ENCODE measurements around the gene SIGLEC6. TPM values are rescaled to one million over a fixed set of nuclear protein-coding genes. Genes with fewer than 3 reads are reported as not detected.

The SIGLEC6 gene
- total RNA-seq, 4 donors from 2014 or later: 0.18 to 0.46 TPM; not detected in 2

DNA sequence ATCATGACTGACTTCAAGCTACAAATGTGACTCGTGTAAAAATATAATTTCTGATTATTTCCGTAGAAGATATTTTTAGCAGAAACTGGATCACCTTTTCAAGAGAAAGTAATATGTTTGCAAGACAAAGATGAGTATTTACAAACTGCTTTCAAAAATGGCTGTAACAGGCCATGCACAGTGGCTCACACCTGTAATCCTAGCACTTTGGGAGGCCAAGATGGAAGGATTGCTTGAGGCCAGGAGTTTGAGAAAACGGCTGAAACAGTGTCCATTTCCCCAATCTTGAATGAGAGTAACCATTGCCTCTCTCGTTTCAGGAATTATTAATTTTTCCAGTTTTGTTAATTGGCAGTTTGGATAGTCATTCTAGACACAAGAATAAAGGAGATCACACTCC, 36.1 kb upstream of the SIGLEC6 start:
- peaks cover 11 to 12% of the 10 kb centered on the region in 2 donors for H3K4me1 ChIP-seq
- no peaks in the 10 kb centered on the region for H3K36me3 ChIP-seq
- TF ChIP-seq, protein P1, sequence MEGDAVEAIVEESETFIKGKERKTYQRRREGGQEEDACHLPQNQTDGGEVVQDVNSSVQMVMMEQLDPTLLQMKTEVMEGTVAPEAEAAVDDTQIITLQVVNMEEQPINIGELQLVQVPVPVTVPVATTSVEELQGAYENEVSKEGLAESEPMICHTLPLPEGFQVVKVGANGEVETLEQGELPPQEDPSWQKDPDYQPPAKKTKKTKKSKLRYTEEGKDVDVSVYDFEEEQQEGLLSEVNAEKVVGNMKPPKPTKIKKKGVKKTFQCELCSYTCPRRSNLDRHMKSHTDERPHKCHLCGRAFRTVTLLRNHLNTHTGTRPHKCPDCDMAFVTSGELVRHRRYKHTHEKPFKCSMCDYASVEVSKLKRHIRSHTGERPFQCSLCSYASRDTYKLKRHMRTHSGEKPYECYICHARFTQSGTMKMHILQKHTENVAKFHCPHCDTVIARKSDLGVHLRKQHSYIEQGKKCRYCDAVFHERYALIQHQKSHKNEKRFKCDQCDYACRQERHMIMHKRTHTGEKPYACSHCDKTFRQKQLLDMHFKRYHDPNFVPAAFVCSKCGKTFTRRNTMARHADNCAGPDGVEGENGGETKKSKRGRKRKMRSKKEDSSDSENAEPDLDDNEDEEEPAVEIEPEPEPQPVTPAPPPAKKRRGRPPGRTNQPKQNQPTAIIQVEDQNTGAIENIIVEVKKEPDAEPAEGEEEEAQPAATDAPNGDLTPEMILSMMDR (IDR thresholded peaks at IDR 0.05 in 4 of 5, conservative IDR thresholded peaks at IDR 0.05 in 1 of 5): no peak
- TF ChIP-seq POLR2A (IDR thresholded peaks at IDR 0.05): no peak
- ATAC-seq (no peak), DNase-seq (no peak)
- H3K9me3 ChIP-seq: no peaks in the 10 kb centered on the region
- H3K27ac ChIP-seq: no peak overlapping the region
- H3K27me3 ChIP-seq: peaks cover 0 to 15% (median 0%) of the 10 kb centered on the region in 3 donors
- intact Hi-C loops (cut with DNase I; ENCODE audit: low total_unique reads) (no loop called here), in situ Hi-C loops (cut with MboI; ENCODE audit: low sequenced_read_pairs in 4 of 4) (no loop called here)
- H3K4me3 ChIP-seq: no peak overlapping the region

DNA sequence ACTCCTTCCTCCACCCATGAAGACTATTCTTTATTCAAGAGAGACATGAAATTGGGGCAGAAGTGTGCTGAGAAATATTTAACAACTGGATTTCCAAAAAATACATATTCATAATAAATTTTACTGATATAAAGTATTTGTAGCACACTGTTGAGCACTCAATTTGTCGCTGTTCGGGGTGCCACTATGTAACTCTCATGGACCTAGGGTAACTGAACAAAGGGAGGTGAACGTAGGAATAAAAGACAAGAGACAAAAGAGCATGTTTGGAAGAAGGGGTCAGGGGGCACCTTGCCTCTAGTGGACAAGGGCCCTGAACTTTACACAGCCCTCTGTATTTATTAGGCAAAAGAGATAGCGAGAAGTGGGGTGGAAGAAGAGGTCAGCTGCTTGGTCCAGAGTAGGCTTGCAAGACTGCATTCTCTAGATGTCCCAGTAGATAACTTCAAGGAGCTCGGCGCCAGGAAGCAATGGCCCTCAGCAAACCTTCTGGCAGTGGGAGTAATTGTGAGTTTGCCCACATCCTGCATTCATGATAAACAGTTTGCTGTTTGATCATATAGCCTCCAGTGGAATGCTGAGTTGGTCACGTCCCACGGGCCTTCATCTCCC, 35.1 kb upstream of the SIGLEC6 start:
- in situ Hi-C loops (cut with MboI; ENCODE audit: low sequenced_read_pairs in 4 of 4) (no loop called here), intact Hi-C loops (cut with DNase I; ENCODE audit: low total_unique reads) (no loop called here)
- TF ChIP-seq, protein P1 (IDR thresholded peaks at IDR 0.05 in 4 of 5, conservative IDR thresholded peaks at IDR 0.05 in 1 of 5): no peak
- no peak for TF ChIP-seq POLR2A (IDR thresholded peaks at IDR 0.05)
- peaks cover 0 to 15% (median 0%) of the 10 kb centered on the region in 3 donors for H3K27me3 ChIP-seq
- H3K4me3 ChIP-seq: no peak overlapping the region
- no peak for DNase-seq
- no peaks in the 10 kb centered on the region for H3K9me3 ChIP-seq
- H3K4me1 ChIP-seq: peaks cover 1 to 2% of the 10 kb centered on the region in 2 donors
- no peak overlapping the region for H3K27ac ChIP-seq
- ATAC-seq: no peak
- no peaks in the 10 kb centered on the region for H3K36me3 ChIP-seq

DNA sequence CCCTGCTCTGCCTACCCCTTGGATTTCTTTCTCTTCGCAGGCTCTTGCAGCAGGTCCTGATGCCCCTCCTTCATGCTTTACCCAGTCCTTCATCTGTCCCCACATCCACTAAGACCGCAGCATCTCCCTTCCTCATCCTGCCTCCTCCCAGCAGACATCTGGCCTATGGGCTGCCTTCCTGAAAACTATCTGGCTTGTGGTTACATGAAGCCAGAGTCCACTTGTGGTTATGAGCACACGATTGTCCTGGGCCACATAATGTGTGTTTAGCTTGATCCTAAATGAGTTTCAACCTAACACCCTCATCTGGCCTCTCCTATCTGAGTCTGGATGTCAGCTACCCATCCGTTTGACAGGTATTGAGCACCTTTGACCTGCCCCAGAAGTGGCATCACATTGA, 34.1 kb upstream of the SIGLEC6 start:
- intact Hi-C loops (cut with DNase I; ENCODE audit: low total_unique reads) (no loop called here), in situ Hi-C loops (cut with MboI; ENCODE audit: low sequenced_read_pairs in 4 of 4) (no loop called here)
- Histone ChIP-seq H3K27me3 (peaks cover 0 to 15% (median 0%) of the 10 kb centered on the region in 3 donors), H3K4me3 (no peak overlapping the region), H3K9me3 (no peaks in the 10 kb centered on the region), H3K36me3 (no peaks in the 10 kb centered on the region), H3K4me1 (no peaks in the 10 kb centered on the region), H3K27ac (no peak overlapping the region)
- no peak for DNase-seq
- no peak for ATAC-seq
- no peak for TF ChIP-seq POLR2A (IDR thresholded peaks at IDR 0.05)
- TF ChIP-seq, protein P1 (IDR thresholded peaks at IDR 0.05 in 4 of 5, conservative IDR thresholded peaks at IDR 0.05 in 1 of 5): no peak

DNA sequence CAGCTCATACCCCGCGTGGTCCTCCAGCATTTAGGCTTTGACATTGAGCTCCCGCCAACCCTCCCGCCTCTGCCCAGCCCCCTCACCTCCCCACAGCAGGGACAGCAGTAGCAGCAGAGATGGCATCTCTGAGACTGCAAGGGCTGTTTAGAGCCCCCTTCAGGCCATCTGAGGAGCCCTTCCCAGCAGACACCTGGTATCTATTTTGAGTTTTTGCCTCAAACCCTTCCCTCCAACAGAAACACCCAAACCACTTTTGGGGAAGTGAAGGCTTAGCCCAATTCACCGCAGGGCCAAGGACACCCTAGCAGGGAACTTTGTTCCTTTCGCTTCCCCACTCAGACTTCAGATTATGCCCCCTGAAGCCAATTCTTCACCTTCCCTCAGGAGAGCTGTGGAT, 33.3 kb upstream of the SIGLEC6 start:
- TF ChIP-seq, protein P1 (IDR thresholded peaks at IDR 0.05 in 4 of 5, conservative IDR thresholded peaks at IDR 0.05 in 1 of 5): no peak
- TF ChIP-seq POLR2A (IDR thresholded peaks at IDR 0.05): no peak
- Histone ChIP-seq H3K4me3 (no peak overlapping the region), H3K27ac (no peak overlapping the region), H3K9me3 (no peaks in the 10 kb centered on the region), H3K27me3 (peaks cover 0 to 16% (median 0%) of the 10 kb centered on the region in 3 donors), H3K36me3 (no peaks in the 10 kb centered on the region), H3K4me1 (no peaks in the 10 kb centered on the region)
- ATAC-seq (no peak), DNase-seq (no peak)
- intact Hi-C loops (cut with DNase I; ENCODE audit: low total_unique reads): no loop called here
- in situ Hi-C loops (cut with MboI; ENCODE audit: low sequenced_read_pairs in 4 of 4): no loop called here

DNA sequence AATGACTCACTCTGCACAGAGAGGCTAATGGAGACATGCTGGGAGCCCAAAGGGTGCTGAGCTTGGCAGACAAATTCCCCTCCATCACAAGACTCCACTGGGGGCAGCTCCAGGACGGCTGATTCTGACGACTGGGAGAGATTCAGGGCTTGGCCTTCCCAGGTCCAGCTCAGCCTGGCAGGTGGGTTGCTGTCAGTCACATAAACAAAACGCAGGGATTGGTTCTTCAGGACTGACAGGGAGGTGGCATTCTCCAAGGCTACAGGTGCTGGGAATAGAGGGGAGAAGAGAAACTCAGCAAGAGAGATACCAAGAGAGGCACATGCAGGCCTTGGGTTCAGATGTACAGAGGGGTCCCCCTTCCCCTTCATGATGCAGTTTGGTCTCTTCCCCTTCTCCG, 28.9 kb upstream of the SIGLEC6 start:
- intact Hi-C loops (cut with DNase I; ENCODE audit: low total_unique reads): no loop called here

More for the DNA sequence above, 28.9 kb upstream of the SIGLEC6 start:
- no peak overlapping the region for H3K4me3 ChIP-seq
- no peak overlapping the region for H3K27ac ChIP-seq
- TF ChIP-seq, protein P1 (IDR thresholded peaks at IDR 0.05 in 4 of 5, conservative IDR thresholded peaks at IDR 0.05 in 1 of 5): no peak
- in situ Hi-C loops (cut with MboI; ENCODE audit: low sequenced_read_pairs in 4 of 4): no loop called here
- H3K9me3 ChIP-seq: no peaks in the 10 kb centered on the region
- ATAC-seq (no peak), DNase-seq (no peak)
- no peaks in the 10 kb centered on the region for H3K36me3 ChIP-seq
- peaks cover 0 to 6% (median 0%) of the 10 kb centered on the region in 3 donors for H3K27me3 ChIP-seq
- no peaks in the 10 kb centered on the region for H3K4me1 ChIP-seq
